ENCODE data around the gene ALPG.
A peak's percentile ranks its signal among the peaks of the same experiment; 100 is the strongest.
"Not testable (repeated sequence)": the region's sequence is repeated elsewhere in the genome, so short reads cannot be mapped to it uniquely, and the experiment has no call there.

Gene ALPG

DNA sequence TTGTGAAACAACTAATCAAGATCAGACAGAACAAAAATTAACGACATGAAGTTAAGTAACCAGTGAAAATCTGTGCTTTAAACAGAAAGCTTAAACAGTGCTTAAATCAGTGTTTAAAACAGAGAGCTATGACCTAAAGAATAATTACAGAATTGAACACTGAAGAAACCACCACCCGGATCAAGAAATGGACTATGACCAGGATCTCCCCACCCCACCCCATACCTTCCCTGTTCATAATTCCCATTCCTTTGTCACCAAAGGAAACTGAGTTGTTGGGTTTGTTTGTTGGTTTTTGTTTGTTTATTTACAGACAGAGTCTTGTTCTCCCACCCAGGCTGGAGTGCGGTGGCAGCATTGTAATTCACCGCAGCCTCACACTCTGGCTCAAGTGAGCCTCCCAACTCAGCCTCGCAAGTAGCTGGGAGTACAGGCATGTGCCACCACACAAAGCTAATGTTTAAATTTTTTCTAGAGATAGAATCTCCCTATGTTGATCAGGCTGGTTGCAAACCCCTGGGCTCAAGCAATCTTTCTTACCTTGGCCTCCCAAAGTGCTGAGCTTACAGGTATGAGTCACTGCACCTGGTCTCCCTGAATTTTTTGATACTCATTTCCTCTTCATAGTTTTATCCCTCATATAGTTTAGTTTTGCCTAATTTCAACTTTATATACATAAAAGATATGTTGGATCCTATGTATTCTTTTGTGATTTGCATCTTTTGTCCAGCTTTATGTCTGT lies 8.2 kb upstream of the ALPG start:
- DNase-seq = no peak

DNA sequence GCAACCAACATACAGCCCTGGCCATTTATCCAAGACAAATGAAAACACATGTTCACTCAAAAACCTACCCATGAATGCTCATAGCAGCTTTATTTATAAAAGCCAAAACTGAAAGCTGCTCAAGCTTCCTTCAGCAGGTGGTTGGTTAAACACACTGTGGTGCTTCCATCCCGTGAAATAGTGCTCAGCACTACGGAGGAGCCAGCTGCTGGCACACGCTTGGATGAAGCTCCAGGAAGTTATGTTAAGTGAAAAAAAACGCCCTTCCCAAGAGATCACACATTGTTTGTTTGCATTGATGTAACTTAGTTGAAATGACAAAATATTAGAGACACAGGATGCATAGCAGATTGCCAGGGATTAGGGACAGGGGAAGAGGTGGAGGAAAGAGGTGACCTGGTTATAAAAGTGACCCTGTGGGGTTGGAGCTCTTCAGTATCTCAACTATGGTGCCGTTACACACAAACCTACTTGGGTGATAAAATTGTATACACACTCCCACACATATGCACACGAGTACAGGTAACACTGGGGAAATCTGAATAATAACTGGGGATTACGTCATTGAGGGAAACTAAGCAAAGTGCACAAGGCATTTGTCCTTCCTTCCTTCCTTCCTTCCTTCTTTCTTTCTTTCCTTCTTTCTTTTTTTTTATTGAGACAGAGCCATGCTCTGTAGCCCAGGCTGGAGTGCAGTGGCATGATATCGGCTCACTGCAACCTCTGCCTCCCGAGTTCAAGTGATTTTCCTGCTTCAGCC lies 6.2 kb upstream of the ALPG start:
- no peak for DNase-seq

GRCh38 chr2:232402518-232402917 lies 4.1 kb upstream of the ALPG start:
- no peak for DNase-seq

- DNase-seq = no peak
These were observed 617 bp upstream of the ALPG start for GRCh38 chr2:232405943-232406510.

GRCh38 chr2:232407428-232408150 lies 945 bp downstream of the ALPG start:
- DNase-seq = not testable (repeated sequence)

DNA sequence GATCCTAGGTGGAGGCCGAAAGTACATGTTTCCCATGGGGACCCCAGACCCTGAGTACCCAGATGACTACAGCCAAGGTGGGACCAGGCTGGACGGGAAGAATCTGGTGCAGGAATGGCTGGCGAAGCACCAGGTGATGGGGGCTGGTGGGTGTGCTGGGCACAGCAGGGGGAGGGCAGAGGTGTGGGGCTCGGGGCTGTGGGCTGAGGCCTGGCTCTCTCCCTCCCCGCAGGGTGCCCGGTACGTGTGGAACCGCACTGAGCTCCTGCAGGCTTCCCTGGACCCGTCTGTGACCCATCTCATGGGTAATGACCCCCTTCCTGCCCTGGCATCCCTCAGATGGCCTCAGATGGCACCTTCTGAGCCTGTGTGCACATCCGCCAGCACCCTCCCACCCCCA lies 1.6 kb downstream of the ALPG start:
- not testable (repeated sequence) for DNase-seq

DNA sequence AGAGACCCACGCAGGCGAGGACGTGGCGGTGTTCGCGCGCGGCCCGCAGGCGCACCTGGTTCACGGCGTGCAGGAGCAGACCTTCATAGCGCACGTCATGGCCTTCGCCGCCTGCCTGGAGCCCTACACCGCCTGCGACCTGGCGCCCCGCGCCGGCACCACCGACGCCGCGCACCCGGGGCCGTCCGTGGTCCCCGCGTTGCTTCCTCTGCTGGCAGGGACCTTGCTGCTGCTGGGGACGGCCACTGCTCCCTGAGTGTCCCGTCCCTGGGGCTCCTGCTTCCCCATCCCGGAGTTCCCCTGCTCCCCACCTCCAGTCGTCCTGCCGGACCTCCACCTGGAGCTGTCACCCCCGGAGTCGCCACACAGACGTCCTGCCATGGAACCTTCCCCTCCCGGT lies 3.0 kb downstream of the ALPG start:
- DNase-seq = not testable (repeated sequence)

DNA sequence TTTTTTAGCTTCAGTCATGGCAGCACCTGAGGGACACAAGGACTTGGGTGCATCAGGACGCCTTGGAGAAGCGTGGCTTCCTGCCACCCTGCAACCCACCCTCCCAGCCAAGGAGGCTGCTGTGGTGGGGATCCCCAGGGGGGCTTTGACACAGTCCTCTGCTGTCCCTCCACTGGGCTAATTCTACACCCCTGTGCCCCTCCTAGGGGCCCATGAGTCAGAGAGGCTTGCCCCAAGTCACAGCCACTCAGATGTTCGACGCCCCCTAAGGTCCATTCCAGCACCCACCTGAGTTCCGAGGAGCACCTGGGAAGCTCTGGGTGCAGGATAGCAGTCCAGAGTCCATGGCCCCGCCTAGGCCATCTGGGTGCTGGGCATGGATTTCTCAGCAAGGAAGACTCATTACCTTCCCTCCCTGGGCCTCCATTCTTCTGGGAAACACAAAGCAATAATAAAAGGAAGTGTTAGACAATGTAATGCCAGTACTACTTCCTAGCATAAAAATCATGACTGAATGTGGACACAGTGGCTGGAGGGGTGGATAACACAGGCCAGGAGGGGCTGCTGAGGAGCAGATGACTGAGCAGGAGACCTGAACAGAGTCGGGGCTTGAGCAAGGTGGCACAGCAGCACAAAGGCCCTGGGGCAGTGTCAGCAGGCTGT lies 3.7 kb downstream of the ALPG start:
- DNase-seq = no peak

DNA sequence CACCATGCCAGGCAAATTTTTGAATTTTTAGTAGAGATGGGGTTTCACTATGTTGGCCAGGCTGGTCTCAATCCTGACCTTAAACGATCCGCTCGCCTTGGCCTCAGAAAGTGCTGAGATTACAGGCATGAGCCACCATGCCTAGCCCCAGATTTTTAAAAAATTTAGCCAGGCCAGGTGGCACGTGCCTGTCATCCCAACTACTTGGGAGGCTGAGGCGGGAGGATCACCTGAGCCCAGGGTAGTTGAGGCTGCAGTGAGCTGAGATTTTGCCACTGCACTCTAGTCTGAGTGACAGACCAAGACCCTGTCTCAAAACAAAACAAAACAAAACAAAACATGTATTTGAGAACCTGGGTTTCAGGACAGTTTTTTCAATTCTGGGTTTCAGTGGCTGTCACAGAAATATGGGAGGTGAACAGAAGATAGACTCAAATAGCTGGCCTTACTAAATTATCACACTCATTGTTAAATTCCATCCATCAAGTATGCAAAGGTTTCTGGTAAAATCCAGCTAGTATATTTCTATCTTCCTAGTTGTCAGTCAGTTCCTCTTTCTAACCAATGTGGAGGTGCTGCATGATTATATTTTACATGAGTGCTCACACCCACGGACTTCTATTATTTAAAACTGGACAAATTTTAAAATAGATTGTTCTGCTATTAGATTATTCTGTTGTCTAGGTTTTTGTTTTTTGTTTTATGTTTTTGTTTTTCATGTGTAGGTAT lies 5.4 kb downstream of the ALPG start:
- DNase-seq = no peak

DNA sequence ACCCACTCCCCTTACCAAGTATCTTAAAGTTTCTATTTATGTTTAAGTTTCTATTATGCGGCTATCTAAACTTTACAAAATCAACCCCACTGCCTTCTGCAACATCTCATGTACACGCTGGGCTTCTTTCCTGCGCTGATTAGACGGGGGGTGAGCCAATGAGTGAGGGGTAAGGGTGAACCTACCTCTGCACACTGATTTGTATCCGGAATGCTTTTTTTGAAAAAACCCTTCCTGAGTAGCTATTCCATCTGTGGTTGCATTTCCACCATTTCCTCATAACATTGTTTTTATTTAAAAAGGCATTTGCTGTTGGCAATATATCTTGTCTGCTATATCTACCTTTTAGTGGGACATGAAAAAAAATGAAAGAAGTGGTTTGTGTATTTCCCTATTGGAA lies 6.3 kb downstream of the ALPG start:
- no peak for DNase-seq

- no peak for DNase-seq
These were observed 8.6 kb downstream of the ALPG start for GRCh38 chr2:232415138-232415690.

- DNase-seq = no peak
These were observed 9.3 kb downstream of the ALPG start for GRCh38 chr2:232415736-232416520.

- peak; percentile 29 for DNase-seq
These were observed 10.2 kb downstream of the ALPG start for GRCh38 chr2:232416521-232417470.

DNA sequence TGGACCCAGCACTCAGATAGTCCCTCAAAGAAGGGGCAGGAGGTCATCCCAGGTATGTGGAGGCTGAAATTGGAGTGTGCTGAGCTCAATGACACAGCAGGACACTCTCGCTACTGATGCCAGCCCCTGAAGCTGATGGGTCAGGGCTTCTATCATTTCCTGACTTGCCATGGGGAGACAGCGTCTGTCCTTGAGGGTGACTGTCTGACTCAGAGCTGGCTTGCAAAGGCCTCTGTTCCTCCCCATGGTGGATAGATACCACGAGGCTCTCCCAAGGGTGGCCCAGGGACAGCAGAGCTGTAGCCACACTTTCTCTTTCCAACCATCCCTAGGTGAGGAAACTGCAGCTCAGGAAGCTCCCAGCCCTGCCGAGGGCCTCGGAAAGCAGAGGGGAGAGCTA lies 10.8 kb downstream of the ALPG start:
- peak; percentile 36 for DNase-seq

DNA sequence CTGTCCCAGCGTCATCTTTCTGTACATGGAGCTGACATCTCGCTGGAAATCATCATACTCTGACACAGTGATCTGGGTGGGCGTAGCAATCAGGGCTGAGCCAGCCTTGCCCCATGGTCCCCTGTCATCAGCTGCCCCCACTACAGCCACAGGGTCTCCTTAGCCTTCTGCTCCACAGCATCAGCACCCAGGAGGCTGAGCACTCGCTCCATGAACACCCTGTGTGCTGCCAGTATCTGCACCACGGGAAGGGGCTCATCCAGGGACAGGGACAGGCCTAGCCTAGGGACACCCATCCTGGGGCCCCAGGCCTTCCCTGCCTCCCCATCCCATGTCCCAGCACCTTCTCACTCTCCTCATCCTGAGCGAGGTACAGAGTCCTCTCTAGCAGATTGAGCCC lies 11.4 kb downstream of the ALPG start:
- no peak for DNase-seq

- peak; percentile 24 for DNase-seq
These were observed 12.0 kb downstream of the ALPG start for GRCh38 chr2:232418466-232419244.

GRCh38 chr2:232419245-232420072 lies 12.8 kb downstream of the ALPG start:
- no peak for DNase-seq

DNA sequence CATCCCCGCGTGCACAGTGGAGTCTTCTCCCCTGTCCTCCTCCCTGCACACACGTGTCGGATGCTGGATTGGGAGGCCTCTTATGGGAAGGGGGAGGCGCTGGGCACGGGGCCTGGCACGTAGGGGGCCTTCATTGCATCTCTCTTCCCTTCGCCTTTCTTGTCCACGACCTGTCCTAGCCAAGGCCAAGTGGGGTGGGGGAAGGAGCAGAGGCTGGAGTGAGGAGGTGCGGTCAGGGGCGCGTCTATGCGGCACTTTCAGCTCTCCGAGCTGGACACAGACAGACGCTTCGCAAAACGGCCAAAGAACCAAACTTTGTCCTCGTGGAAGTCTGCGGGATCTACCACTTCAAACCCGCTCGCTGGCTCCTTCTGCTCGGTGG lies 13.4 kb downstream of the ALPG start:
- no peak for DNase-seq
